GM23338 (cell line): Measurements from ENCODE around the gene ECSCR. TPM values are rescaled to one million over a fixed set of nuclear protein-coding genes. Genes with fewer than 3 reads are reported as not detected.

Source experiments
- ATAC-seq: fragments of 200-7000 bp; cut with Tn5 transposase; 3 replicates; pipeline ENCODE4 v1.9.1; 2020
- DNase-seq: peaks from one replicate; pipeline ENCODE4 v3.0.0-alpha.2; 2015; ENCODE audit warnings: low spot score
- H2AFZ ChIP-seq: fragments of 200-600 bp; sonication (generic); 2 replicates; pipeline ENCODE4 v1.8.0; 2016; ENCODE audit warnings: antibody characterized with exemption, mild to moderate bottlenecking, moderate library complexity
- H3F3A ChIP-seq: fragments of 200-600 bp; sonication (generic); replicated peaks from 2 replicates; pipeline ENCODE4 v1.8.0; 2017; ENCODE audit warnings: antibody characterized with exemption, mixed run types, low read depth
- H3K27ac ChIP-seq: fragments of 200-600 bp; sonication (generic); 2 replicates; pipeline ENCODE4 v1.6.1; 2016; ENCODE audit warnings: low read depth
- H3K27me3 ChIP-seq: fragments of 200-600 bp; sonication (generic); 2 replicates; pipeline ENCODE4 v1.8.0; 2016; ENCODE audit warnings: mild to moderate bottlenecking, mixed run types, moderate library complexity; ENCODE audit not compliant: insufficient read depth
- H3K36me3 ChIP-seq: fragments of 200-600 bp; sonication (generic); 2 replicates; pipeline ENCODE4 v1.8.0; 2016; ENCODE audit warnings: mild to moderate bottlenecking; ENCODE audit not compliant: insufficient read depth
- H3K4me1 ChIP-seq: fragments of 200-600 bp; sonication (generic); 2 replicates; pipeline ENCODE4 v1.8.0; 2016; ENCODE audit warnings: mild to moderate bottlenecking, moderate library complexity; ENCODE audit not compliant: insufficient read depth
- H3K4me2 ChIP-seq: fragments of 200-600 bp; sonication (generic); 2 replicates; pipeline ENCODE4 v1.7.1; 2017; ENCODE audit warnings: mixed run types
- H3K4me3 ChIP-seq: fragments of 200-600 bp; sonication (generic); 2 replicates; pipeline ENCODE4 v1.6.1; 2016; ENCODE audit warnings: mixed run types
- H3K79me2 ChIP-seq: fragments of 200-600 bp; sonication (generic); replicated peaks from 2 replicates; pipeline ENCODE4 v1.8.0; 2017; ENCODE audit warnings: mild to moderate bottlenecking; ENCODE audit not compliant: insufficient read depth
- H3K9me2 ChIP-seq: fragments of 200-600 bp; sonication (generic); 2 replicates; pipeline ENCODE4 v1.8.0; 2017; ENCODE audit not compliant: insufficient read depth
- H4K20me1 ChIP-seq: fragments of 200-600 bp; sonication (generic); replicated peaks from 2 replicates; pipeline ENCODE4 v1.8.0; 2017; ENCODE audit warnings: mild to moderate bottlenecking; ENCODE audit not compliant: insufficient read depth
- H3K27ac Mint-ChIP-seq: 2 replicates; pipeline ENCODE4 v1.8.0; 2020; ENCODE audit warnings: inconsistent platforms, mild to moderate bottlenecking, moderate library complexity, mixed read lengths
- H3K27me3 Mint-ChIP-seq: 3 replicates; pipeline ENCODE4 v1.8.0; 2022; ENCODE audit warnings: low read depth, mild to moderate bottlenecking, moderate library complexity, mixed read lengths, inconsistent platforms; ENCODE audit not compliant: insufficient read depth, poor library complexity
- H3K36me3 Mint-ChIP-seq: 3 replicates; pipeline ENCODE4 v1.8.0; 2021; ENCODE audit warnings: low read depth, mild to moderate bottlenecking, inconsistent platforms, moderate library complexity, mixed read lengths
- H3K4me1 Mint-ChIP-seq: 3 replicates; pipeline ENCODE4 v1.8.0; 2020; ENCODE audit warnings: mild to moderate bottlenecking, inconsistent platforms, mixed read lengths
- H3K4me3 Mint-ChIP-seq: 3 replicates; pipeline ENCODE4 v1.8.0; 2021; ENCODE audit warnings: moderate library complexity, mild to moderate bottlenecking, inconsistent platforms, mixed read lengths
- H3K9me3 Mint-ChIP-seq: 3 replicates; pipeline ENCODE4 v1.8.0; 2020; ENCODE audit warnings: moderate library complexity, mild to moderate bottlenecking, inconsistent platforms, mixed read lengths
- EZH2 ChIP-seq: fragments of 200-600 bp; sonication (generic); IDR thresholded peaks from one replicate; pipeline ENCODE4 v1.8.0; 2017; ENCODE audit warnings: antibody characterized with exemption, mild to moderate bottlenecking, low read depth; ENCODE audit not compliant: unreplicated experiment
- ZNF462 ChIP-seq: fragments of 250-450 bp; sonication (Bioruptor Pico); IDR thresholded peaks from 2 replicates; pipeline ENCODE4 v1.5.0; 2020; ENCODE audit warnings: mild to moderate bottlenecking, moderate library complexity
- polyA plus RNA-seq: library from polyadenylated mRNA; unstranded; fragments of >200 nt; fragmentation: Nextera tagmentation; extraction: Ambion mirVana; gene quantifications from 2 replicates; pipeline ENCODE4 v1.2.1, GENCODE V29; 2016
- total RNA-seq: library from RNA; depleted of rRNA; stranded (reverse); fragments of >200 nt; shearing (Covaris generic); gene quantifications from 2 replicates; pipeline ENCODE4 v1.2.3, GENCODE V29; 2014

Gene ECSCR
- total and polyA plus RNA-seq, 2 experiments from 2014 or later = 2.2 to 2.6 TPM

GRCh38 chr5:139410993-139411828 lies 51.3 kb downstream of the ECSCR start:
- Histone ChIP-seq H3K4me1 (no peaks in the 10 kb centered on the region), H3F3A (no peaks in the 10 kb centered on the region; the same call in 1 of the 2 replicates), H3K36me3 (no peaks in the 10 kb centered on the region), H3K79me2 (no peaks in the 10 kb centered on the region), H3K9me2 (no peaks in the 10 kb centered on the region), H3K4me2 (no peak overlapping the region), H3K27ac (no peak overlapping the region), H2AFZ (no peak overlapping the region), H4K20me1 (no peaks in the 10 kb centered on the region), H3K4me3 (no peak overlapping the region), H3K27me3 (no peaks in the 10 kb centered on the region)
- no peak for DNase-seq
- no peak overlapping the region for H3K4me3 Mint-ChIP-seq
- no peak for ATAC-seq
- no peak overlapping the region for H3K27ac Mint-ChIP-seq
- no peak for TF ChIP-seq EZH2
- TF ChIP-seq ZNF462 (CRISPR knock-in tag) = no peak
- no peaks in the 10 kb centered on the region for H3K9me3 Mint-ChIP-seq
- no peaks in the 10 kb centered on the region; the same call in 2 of the 3 replicates for H3K36me3 Mint-ChIP-seq
- H3K4me1 Mint-ChIP-seq = no peaks in the 10 kb centered on the region
- H3K27me3 Mint-ChIP-seq = peaks cover 1% of the 10 kb centered on the region
